Hematopoietic multipotent progenitor cell treated with erythropoietin and hydrocortisone succinate and interleukin-3 and kit ligand, for 15 days (in vitro differentiated cells): ENCODE results near the gene CYYR1.

Experiments used
- DNase-seq: peaks from one replicate; pipeline ENCODE4 v3.0.0-alpha.2; 2015; ENCODE audit warnings: low spot score

Gene CYYR1

DNA sequence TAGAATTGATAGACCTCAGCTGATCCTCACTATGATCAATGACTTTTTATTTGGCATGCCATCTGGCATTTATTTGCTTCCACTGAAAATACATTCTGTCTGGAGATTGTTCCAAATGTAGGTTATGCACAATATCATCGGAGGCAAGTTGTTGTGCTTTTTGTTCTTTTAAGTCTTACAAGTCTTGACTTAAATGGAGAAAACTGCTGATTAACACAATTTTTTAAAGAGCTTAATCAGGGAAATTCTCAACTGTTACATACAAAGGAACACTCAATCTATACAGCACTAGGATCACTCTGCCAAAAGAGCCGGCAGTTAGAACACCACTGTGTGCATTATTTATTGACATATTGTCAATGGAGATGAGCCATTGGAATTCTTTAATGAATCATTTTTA is 19.2 kb downstream of the CYYR1 start:
- DNase-seq = no peak

DNA sequence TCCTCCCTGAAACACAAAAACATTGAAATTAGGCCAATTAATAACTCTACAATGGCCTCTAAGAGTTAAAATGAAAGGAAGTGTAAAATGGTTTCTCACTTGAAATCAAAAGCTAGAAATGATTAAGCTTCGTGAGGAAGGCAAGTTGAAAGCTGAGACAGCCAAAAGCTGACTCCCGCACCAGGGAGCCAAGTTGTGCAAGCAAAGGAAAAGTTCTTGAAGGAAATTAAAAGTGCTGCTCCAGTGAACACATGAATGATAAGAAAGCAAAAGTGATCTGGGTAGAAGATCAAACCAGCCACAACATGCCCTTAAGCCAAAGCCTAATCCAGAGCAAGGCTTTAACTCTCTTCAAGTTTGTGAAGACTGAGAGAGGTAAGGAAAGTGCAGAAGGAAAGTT is 22.8 kb downstream of the CYYR1 start:
- no peak for DNase-seq

DNA sequence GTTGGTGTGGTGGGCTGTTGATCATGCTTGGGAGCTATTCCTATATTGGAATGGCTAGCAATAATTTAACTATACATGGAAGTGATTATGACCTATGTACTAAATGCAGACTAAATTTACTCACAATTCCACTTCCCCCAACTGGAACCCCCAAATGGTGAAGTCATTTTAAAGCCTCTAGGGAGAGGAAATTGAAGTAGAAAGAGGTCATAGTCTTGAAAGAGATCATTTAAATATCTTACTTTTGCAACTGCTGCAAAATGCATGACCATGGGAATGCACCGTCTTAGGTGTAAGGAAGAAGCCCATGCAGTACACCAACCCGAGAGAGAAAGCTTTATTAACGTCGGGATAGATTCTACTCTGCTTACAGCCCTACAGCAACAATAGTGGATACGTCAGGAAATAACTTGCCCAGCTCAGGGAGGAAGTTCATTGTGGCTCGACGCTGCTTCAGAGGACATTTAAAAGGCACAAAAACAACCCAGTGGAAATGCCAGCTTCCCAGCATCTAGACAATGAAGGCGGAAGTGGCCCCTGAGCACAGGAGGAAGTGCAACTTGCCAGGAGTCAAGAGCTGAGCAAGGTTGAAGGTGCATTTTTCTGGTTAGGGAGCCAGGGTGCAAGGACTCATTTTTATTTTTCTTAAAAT is 26.5 kb downstream of the CYYR1 start:
- DNase-seq = no peak

DNA sequence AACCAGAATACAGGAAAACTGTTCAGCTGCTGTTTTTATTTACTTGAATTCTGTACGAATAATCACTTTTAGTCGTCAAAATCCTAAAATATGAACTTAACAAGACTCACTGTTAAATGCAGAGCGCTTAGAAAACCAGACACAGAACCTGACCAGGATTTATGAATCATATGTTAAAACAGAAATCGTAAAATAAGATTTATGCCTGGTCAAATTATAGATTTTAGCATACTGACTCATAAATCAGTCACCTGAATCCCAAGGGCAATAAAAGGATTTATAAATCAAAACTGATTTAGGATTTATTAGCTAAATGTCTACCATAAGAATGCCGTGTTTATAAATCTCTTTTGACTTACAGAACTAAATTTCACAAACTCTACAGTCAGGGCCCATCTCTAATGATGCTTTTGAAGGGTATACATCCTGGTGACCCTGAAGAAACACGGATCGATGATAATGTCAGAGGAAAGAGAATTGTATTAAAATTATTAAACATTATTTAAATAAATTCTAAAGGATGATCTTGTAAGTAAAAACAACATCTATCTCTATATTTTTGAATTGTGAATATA is 28.8 kb downstream of the CYYR1 start:
- no peak for DNase-seq

DNA sequence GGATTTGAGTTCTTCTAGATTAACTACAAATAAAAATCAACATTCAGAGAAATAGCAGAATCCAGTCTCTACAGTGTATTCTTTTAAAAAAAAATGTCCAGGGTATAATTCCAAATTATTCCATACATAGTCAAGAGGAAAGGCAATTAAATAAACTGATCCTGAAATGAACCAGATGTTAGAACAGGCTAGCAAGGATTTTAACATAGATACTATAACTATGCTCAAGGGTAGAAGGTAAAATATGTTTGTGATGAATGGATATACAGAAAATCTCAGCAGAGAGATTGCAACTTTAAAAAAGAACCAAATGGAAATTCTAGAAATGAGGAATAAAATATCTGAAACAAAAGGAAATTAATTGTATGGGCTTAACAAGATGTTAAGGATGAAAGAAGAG is 32.4 kb downstream of the CYYR1 start:
- no peak for DNase-seq

DNA sequence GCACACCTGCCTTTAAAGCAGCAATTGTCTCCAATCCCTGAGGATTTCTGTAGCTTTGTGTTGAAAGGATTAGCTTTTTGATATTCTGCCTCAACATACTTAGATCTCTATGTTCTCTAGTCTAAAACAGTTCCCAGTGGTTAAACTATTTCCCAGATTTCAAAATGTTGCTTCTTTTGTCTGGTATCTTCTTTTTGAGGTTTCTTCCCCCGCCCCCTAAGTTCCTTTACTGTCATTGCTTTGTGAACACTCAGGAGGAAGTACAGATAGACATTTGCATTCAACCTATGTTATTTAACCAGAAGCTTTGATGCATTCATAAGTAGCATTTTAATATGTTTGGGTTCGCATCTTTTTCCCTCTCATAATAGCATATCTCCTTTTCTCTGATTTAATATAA is 33.5 kb downstream of the CYYR1 start:
- DNase-seq = no peak

DNA sequence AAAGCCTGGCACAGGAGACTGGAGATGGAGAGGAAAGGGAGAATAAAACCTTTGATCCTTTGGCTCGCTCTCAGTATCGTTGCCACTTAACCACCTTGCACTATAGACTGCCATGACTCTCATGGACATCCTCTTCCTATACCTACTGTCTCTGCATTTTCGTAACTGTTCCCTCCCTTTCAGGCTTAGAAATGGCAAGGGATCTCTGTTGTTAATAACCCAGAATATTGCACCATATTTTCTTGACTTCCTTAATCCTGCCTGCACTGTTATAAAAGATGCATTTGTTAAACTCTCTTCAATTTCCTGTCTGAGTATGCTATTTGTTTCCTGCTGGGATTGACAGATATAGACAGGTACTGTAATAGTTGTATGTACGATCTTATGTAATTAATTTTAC is 38.6 kb downstream of the CYYR1 start:
- no peak for DNase-seq

DNA sequence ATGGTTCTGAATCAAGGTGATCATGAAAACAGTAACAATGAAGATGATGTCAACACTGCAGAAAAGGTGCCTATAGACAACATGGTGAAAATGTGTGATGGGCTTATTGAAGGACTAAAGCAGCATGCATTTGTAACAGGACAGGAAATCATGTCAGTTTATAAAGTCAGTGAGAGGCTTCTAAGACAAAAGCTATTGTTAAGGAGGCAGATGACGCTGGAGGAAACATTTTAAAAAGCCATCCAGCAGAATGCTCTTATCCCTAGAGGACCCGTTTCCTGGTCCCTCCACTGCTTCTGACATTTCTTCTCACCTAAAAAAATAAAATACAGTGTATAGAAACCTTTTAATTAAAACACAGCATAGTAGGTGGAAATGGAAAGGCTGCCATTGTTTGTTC is 40.9 kb downstream of the CYYR1 start:
- no peak for DNase-seq

DNA sequence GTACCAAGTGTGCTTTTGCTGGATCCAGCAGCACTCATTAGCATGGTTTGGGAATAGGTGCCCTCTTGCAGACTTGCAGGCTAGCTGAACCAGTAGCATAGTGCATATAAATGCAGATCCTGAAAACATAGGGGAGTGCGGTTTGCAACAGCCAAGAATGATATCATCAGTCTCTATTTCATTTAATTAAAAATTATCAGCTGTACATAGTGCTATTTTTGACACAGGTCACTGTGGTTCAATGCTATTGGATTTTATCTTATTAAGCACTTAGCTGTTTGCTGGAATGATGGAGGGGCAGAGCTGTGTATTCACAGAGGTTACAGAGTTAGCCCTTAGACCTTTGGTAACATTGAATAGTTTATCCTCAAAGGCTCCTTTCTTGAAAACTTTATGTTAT is 43.6 kb downstream of the CYYR1 start:
- no peak for DNase-seq

DNA sequence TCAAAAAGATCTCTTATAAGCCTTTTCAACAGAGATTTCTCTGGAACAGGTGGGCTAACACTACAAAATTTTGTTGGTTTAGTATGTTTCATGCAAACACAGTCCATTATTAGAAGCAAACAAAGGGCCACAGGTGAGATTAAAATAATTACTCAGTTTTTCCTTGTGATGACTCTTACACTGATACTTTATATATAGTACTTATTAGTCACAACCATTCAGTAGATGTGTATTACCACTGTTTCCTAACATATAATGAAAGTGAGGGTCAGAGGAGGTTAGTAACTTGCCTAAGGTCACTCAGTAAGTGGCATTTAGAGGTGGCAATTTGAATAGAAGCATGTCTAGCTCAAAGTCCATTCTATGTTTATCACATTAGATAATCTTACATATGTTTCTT is 44.2 kb downstream of the CYYR1 start:
- no peak for DNase-seq

DNA sequence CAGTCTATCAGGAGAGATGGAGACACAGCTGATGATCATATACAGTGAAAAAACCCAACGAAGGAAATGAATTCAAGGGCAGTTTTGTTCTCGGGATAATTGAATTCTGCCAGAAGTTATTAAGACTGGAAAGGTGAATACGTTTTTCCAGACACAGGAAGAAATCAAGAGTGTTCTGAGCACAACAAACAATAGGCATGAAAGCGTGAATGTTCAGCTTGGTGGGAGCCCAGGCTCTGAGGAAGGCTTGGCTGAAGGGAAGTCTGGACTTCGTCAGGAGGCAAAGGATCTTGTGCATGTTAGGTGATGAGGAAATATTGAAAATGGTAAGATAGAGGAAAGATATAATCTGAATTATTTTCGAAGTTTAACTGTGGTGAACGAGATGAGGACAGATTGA is 50.4 kb downstream of the CYYR1 start:
- no peak for DNase-seq

DNA sequence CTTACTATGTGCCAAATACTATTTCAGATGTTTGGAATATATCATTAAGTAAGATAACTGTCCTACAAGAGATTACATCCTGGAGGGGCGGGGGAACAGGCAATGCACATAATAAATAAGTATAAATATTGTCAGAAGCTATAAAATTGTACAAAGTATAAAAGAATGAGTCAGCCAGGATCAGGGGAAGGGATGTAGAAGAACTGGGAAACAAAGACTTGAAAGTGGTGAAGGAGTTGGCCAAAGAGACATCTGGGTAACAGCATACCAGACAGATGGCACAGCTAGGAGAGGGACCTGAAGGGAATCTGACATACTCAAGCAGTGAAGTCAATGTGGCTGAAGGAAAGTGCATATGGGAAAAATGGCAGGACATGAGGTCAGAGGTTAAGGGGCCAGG is 53.9 kb downstream of the CYYR1 start:
- no peak for DNase-seq

DNA sequence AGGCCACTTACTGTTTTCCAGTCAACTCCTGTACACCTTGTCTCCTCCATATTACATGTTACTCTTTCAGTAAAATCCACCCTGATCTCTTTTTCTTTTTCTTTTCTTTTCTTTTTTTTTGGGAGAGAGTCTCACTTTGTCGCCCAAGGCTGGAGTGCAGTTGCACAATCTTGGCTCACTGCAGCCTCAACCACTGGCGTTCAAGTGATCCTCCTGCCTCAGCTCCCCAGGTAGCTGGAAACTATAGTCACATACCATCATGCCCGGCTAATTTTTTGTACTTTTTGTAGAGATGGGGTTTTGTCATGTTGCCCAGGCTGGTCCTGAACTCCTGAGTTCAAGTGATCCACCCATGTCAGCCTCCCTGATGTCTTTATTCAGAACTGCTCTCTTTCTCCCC is 57.8 kb downstream of the CYYR1 start:
- no peak for DNase-seq

DNA sequence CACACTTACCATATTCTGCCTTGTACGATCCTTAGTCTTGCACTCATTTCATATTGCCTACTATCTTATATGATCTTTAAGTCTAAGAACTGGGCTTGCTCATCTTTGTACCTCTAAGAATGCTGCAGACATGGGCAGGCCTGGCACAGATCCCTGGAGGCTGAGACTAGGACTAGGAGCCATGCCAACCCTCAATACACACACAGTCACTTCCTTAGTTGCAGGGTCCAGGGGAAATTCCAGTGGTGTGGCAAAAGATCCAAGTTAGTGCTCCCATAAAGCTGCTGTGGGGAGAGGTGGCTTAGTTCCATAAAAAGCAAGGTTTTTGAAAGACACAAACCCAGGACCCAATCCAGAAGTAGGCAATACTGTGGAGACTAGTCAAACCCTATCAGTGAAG is 59.9 kb downstream of the CYYR1 start:
- DNase-seq = no peak

DNA sequence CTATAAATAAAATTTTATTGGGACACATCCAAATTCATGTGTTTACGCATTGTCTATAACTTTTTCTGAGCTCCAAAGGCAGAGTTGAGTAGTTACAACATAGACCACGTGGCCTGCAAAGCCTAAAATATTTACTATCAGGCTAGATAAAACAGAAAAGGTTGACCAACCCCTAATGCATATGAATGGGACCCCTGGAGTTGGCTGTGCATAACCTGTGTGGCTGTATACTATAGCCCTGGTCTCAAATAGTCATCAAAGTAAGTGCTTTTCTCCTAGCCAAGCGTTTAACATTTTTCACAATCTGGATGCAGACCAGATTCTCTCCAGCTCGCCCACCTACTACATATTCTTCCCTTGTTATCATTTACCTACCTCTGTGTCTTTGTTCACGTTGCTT is 60.4 kb downstream of the CYYR1 start:
- no peak for DNase-seq

DNA sequence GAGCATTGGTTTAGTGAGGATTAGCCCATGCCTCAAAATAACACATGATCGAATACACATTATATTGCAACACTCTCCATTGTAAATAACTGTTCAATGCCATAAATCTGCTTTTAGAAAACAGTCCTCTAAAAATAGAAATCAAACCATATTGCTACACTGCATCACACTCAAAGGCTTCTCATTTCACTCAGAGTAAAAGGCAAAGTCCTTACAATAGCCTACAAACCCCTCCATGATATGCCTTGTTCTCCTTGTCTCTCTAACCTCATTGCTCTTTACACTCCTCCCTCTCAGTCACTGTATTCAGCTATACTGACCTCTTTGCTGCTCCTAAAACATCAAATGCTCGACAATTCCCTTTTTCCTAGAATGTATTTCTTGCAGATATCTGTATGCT is 64.2 kb downstream of the CYYR1 start:
- no peak for DNase-seq

DNA sequence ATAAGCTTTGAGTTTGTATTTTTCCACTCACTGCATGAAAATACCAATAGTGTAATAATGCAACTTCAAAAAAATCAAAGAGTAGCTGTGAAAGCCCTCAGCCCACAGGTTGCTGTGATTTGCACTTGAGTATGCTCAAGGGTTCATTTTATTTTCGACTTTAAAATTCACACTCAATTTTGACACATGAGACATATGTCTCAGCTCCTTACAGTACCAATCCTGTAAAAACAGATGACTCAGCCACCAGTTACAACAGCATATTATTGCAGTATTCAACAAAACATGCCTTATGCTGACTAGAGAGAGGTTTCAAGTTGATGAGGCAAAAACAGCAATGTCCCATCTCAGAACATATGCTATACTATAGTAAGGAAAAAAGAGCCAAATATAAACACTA is 66.1 kb downstream of the CYYR1 start:
- no peak for DNase-seq

DNA sequence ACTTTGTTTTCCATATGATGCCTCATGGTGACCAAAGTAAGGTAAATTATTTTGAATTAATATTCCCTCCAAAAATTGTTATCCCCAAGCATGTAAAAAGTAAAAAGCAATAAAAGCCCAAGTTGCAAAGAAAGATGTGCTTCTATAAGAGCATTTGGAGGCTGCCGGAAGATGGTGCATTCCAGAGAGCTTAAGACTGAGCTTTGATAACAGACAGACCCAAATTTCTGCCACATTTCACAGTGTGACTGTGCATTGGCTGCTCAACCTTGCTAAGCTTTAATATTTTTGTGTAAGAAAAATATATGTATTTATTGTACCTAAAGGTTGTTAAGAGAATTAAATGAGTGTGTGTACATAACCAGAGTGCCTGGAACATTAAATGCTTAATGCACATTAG is 67.9 kb downstream of the CYYR1 start:
- DNase-seq = no peak

DNA sequence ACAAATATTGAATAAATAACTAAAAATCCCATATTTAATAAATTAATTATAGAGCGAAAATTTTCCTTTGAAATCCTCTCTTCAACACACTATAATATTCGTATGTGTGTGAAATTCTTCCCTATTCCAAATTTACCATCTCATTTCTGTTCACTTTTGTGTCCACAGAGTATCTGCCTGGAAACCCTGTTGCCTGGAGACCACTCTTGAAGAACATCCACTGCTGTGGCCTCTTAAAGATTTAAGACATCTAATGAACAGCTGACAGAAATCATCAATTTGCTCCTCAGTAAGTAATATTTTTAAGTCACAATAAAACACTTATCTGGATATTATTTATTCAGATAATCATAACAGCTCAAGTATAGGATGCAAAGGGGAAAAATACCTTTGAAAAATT is 69.7 kb downstream of the CYYR1 start:
- DNase-seq = no peak

DNA sequence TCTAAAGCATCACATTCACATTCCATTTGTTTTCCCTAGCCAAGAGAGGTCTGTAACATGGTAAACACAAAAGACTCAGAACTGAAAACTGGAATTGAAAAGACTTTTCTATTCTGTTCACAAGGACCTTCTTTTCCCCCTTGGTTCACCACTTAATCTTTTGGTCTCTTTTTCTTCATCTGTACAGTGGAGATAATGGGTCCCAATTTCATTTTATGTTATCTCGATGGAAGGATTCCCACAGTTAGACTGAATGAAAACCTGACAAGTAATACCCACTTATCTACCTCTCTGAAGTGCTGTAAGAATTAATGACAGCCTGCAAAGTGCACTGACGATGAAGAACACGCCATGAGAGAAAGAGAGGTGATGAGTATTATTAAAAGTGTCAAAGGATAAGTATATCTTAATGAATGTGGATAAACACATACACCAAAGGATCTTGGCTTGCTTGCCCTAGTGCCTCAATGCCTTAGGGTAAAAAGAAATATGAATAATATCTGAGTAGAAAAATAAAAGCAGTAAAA is 71.5 kb downstream of the CYYR1 start:
- no peak for DNase-seq

DNA sequence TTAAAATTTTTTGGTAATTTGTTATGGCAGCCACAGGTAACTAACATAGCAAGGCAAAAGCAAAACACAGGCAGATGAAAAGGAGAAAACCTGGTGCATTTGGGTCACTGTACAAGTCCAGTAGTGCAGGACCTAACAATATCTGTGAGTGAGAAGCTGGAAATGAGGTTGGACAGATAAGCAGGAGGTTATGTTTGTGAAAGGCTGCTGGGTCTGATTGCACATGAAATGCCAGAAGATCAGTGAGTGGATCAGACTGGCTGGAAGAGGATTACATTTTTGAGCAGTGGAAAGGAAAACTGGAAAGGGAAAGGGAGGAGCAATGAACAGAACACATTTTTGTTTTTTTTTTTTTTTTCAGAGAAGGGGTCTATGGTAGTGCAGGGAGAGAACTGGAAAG is 73.6 kb downstream of the CYYR1 start:
- DNase-seq = no peak

DNA sequence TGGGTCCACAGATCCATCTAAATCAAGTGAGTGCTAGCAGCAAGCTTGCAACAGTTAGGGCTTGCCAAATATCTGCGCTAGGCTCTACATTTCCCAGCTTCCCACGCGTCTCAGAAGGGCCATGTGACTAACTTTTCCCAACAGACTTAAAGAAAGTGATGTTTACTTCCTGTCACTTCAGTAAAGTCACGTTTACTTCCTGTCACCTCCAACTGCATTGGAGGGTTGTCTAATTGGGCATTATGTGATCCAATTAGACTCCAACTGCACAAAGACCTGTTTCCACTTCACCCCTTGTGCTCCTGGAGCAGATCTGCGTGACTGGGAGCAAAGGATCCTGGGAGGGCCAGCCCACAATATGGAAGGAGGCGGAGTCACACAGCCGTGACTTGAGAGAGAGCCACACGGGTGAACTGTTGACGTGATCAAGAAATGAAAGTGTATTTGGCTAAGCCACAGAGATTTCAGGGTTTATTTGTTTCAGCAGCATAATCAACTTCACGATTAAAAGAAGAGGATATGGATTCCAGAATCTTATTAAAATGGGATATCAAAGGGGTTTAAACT is 77.7 kb downstream of the CYYR1 start:
- DNase-seq = no peak

DNA sequence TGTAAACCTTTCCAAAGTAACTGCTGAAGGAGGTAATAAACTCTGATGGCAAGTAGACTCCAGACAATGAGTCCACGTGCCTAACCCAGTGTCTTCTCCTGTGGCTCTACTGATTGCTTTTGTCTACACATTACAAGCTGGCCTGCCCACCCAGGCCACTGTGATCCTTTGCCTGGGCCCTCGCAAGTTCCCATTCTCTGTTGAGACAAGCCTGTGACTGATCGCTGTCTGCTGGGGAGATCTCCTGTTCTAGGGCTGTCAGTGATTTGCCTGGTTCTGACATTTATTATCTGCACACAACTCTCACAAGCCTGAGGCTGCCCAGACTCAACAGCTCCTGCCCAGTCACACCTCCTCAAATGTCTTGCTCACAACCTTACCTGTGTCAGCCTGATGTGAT is 81.4 kb downstream of the CYYR1 start:
- DNase-seq = no peak

DNA sequence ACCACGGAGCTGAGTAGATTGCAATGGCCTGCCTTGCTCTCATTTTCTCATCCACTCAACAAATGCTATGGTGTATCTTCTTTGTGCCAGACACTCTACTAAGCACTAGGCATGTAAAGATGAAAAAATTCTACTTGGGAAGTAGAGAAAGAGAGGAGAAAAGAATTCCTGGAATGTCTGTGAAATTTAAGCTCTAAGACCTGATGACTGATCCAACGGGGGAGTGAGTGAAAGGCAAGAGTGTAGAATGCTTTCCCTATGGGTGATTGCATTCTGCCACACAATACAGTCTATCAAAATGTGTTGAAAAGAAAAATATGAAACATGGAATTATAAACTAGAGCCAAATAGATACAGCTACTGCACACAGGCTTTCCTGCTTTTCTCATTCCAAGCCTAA is 82.3 kb downstream of the CYYR1 start:
- DNase-seq = no peak
